HT-29 (cell line): ENCODE measurements around the gene CHN2. TPM values are rescaled to one million over a fixed set of nuclear protein-coding genes. Genes with fewer than 3 reads are reported as not detected.
A peak's percentile ranks its signal among the peaks of the same experiment; 100 is the strongest.

Experiments used
- DNase-seq: peaks from one replicate; pipeline ENCODE4 v3.0.0-alpha.2; 2015; ENCODE audit warnings: low spot score
- total RNA-seq: library from RNA; depleted of rRNA; stranded (reverse); fragments of >200 nt; shearing (Covaris generic); gene quantifications from 2 replicates; pipeline ENCODE4 v1.2.3, GENCODE V29; 2014; rRNA removed

CHN2 gene
- 4.3 and 7.2 TPM in 2 replicates for total RNA-seq

DNA sequence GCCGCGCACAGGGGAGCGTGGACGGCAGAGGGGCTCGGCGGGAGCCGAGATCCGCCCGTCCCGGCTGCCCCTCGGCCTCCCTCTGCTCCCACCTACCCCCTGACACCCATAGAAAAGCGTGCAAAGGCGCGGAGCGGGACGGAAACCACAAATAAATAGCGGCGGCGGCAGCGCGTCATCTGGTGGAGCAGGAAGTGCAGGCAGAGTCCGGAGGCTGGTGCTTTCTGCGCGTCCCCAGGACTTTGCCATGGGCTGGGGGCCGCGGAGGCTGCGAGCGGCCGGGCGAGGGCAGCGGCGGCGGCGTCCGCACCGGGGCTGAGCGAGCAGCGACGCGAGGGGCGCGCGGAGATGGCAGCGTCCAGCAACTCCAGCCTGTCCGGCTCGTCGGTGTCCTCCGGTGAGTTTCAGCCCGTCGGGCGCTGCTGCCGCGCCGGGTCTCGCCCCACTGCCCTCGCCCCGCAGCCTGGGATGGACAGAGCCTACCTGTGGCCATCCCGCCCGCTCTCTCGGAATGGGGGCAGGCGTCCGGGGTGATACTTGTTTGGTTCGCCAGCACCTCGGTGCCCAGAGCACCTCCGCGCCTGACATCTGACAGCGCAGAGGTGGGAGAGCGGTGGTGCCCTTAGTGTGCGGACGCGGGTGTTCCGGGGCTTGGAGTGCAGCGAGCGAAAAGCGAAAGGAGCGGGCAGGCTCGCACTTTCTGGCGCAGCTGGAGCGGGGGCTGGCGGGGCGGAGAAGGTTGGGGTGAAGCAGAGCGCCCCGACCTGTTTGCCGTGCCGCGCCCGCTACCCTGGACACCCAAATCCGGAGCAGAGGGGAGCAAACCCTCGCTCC is at the start of gene CHN2:
Gene CHN2 (plus strand): TSS at position 182 of the 834 bp plus-strand sequence.
- peak; percentile 60 for DNase-seq

DNA sequence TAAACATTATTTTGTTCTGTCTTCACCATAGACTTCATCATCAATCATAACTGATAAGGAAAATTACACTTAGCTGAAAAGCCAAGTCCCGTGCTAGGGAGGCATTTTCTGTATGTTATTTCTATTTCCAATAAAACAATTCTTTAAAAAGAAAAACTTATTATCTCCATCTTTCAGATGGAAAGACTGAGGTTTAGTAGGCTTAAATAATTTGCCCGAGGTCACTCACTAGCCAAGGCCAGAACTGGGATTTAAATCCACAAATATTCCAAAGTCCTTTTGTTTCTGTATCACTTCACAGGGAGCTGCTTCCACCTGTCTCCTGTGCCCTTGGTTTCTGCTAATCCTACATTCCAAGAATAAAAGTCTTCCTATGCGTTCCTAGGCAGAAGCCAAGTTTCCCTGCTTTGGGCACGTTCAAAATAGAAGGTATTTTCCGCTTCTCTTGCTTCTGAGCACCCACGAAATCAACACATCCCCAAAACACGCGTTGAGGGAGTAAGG is 49.0 kb upstream of the CHN2 start:
- DNase-seq = no peak

DNA sequence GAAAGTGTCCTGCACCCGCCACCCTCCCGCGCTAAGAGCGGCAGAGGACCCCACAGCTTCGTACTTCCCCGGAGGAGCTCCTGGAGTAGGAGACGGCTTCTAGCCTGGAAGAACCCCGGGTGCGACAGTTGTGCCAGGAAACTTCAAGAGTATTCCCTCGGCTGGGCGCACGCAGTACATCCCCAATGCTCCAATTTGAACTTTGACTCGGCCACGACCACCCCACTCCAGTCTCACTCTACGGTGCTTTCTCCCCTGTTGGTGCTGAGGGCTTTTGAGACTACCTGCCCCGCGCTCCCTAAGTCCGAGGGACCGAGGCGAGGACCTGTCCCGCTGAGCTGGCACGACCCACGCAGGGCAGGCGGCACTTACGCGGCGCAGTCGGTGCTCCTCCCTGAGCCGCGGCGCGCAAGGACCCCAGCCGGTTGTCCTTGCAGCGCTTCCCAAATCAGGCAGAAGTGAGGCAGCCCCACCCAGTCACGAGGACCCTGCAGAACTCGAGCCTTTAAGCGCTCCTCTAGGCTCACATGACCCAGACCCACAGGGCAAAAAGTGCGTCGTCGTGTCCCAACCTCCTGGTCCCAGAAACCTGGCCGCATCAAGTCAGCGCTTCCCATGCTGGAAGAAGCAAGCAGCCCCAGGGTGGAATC is 48.4 kb upstream of the CHN2 start, which contains the start of gene CPVL:
Gene CPVL (minus strand): TSS at position 481 of the 650 bp plus-strand sequence. CDS start 25,476 bp downstream, outside the sequence.
- DNase-seq = peak; percentile 21

DNA sequence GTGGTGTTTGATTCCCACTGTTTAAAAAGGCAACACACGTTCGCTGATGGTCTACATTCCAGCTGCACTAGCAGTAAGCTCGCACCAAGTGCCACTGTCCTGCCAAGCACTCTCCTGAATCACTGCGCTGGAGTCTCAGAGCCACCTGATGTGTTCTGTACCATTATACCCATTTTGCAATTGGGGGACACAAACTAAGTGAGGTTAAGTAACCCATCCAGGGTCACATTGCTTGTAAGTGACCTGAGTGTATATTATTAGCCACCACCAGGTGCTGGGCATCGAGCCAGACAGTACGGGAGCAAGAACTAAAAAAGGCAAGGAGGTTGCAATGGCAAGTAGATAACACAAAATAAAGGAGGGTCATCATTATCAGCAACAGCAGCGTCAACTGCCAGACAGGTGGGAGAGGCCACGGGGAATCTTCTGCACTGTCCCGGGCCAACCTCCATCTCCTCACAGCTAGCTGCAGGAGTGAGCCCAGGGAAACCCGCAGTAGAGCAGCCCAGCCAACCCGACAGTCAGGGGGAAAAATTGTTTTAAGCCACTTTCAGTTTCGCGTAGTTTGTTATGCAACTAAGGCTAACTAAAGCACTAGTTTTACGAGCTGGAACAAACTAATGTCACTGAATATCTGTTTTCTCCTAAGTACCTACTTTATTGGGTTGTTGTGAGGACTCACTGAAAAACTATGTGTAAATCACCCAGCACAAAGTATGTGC is 47.5 kb upstream of the CHN2 start:
- peak; percentile 30 for DNase-seq

DNA sequence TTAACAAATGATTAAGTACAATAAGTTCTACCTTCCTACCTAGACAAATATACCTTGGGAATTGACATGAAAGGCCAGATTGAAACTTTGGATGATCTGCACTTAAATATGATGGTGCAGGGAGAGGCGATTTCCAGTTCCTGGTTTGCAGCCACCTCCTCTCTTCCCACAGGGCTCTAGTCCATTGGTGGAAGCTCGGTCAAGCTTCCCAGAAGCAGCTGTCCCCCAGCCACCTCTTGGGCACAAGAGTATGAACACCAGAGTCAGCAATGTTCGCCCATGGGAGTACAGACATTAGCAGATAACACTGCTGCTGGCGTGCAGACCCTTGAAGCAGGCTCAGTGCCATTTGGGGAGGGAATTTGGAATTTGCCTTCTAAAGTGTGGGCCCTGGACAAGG is 46.8 kb upstream of the CHN2 start:
- DNase-seq = no peak

DNA sequence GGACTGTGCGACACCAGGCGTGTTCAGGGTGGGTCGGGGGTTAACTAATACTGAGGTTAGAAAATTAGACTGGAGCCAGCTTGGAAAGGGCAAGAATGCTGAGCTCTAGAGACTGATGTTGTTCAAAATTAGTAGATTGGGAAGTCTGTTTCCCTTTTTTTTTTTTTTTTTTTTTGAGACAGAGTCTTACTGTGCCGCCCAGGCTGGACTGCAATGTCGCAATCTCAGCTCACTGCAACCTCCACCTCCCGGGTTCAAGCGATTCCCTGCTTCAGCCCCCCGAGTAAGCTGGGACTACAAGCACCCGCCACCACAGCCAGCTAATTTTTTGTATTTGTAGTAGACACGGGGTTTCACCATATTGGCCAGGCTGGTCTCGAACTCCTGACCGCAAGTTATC is 45.5 kb upstream of the CHN2 start:
- DNase-seq = no peak

DNA sequence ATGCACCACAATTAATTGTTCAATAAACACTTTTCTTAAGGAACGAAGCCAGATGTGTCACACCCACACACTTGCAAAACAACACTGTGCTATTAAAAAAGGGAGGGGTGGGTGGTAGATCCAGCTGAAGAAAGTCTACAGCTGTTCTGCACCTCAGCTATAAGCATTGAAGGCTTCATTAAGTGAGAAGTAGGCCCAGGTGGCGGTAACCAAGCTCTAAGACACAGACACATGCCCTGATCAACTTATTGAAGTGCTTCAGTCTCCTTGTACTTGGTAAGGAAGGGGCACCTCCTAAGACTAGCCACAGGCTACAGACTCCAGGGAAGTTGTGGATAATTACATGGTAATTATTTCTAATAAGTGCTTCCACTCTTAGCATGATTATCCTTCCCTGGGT is 43.7 kb upstream of the CHN2 start:
- no peak for DNase-seq

DNA sequence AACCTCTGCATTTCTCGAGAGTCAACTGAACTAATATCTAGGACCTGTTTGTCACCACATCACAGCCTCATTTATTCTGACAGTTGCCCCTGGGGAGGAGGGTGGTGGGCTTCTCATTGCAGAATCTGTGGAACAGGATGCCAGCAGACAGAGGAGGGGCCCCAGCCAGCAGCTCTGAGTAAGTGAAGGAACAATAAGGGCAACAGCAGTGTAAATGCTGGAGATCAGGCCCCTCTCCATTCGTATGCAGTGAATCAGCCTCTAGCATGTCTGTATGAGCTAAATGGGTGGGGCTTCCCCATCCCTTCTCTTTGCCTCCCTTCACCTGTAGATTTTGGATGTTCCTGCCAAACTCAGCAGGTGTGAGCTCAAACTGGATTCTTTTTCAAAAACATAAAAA is 40.5 kb upstream of the CHN2 start:
- DNase-seq = no peak

DNA sequence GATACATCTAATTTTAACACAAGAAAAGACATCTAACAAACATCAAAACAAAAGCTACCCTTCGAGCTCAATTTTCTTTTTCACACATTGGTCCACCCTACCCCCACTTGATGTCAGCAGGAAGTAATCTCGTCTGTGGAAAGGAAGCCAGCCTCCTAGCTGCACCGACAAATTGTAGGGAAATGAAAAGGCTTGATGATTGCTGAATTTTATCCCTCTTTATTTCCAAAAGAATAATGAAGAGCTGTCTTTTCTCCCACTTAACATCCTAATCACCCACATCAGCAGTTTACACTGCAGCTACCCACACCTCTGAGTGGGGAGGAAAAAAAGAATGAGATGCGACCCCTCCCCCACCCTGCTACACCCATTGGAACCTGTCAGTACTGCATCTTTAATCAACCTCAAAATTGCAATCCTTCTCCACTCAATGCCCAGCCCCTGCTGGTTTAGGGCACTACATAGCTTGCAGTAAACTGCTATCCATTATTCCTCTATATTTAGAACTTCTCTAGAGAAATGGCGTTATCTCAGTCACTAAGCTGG is 37.6 kb upstream of the CHN2 start:
- DNase-seq = no peak

DNA sequence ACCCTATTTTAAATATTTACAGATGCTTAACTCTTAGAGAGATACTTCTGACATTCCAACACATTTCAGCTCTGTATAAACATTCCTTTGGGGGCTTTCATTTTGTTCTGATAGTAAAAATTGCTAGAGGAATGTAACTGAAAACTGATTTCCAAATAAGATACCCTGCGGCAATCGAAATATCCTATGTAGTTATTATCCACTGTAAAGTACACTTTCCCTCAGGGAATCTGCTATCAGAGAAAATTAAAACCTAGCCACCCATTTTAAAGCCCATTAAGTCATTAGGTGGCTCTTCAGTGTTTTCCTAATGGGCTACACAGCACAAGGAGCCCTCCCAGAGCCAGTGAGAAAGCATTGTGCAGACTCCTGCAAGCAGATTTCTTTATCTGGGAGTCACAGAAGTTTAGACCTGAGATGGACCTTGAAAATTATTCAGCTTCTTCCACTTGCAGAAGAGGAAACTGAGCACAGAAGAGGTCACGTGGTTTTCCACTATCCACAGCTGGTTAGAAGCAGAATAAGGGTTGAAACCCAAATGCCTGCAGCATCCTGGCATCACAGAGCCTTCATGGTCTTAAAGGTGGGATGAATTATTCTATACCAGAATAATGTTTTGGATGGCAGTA is 35.7 kb upstream of the CHN2 start:
- no peak for DNase-seq

DNA sequence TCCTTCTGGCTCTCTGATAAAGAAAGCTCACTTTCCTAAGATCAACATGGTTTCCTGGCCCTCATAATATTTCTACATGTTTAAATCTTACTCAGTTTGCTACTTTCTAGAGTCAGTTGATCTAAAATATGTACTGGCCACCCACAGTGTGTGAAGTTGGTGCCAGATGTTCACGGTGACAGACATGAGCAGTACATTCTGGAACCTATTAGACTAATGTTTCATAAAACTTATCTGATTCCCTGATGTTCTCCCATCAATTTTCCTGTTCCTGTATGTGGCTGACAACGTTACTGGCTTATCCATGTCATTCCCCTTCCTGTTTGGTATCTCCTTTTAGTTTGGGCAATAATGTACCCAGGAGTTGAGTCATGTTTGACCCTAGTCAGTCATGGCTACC is 34.5 kb upstream of the CHN2 start:
- DNase-seq = no peak

DNA sequence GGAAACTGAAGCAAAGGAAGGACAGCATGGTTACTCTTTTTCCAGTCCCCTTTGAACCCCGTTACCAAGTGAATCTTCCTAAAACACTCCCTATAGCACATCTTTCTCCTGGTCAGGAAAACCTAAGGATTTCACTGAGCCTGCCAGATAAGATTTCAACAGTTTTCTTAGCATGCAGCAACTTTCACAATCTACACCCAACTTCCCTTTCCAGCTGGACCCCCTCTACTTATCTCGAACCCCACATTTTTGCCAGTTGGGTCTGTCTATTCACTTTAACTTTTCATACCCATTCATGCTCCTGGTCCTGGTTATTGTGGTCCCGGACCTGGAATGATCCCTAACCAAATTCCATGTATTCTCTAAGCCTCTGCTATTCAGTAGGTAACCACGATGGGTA is 33.3 kb upstream of the CHN2 start:
- DNase-seq = no peak

DNA sequence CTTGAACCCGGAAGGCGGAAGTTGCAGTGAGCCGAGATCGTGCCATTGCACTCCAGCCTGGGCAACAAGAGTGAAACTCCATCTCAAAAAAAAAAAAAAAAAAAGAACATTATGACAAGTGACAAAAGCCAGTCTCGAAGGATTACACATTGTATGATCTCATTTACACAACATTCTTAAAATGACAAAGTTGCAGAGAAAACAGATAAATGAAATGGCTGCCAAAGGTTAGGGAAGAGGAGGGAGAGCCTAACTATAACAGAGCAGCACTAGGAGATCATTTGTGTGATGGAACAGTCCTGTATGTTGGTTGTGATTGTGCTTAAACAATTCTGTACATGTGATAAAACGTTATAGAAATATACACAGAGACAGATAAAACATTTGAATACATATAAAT is 32.0 kb upstream of the CHN2 start:
- DNase-seq = no peak

DNA sequence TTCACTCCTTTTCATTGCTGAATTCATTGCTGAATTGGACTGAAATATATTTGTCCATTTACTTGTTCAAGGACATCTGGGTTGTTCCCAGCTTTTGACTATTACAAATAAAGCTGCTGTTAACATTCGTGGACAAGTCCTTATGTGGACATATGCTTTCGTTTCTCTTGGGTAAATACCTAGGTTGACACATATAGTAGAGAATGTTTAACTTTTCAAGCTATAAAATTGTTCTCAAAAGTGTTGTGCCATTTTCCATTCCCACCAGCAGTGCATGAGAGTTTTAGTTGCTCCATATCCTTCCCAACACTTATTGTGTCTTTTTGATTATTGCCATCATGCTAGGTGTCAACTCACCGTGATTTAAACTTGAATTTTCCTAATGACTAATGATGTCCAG is 30.7 kb upstream of the CHN2 start:
- no peak for DNase-seq

DNA sequence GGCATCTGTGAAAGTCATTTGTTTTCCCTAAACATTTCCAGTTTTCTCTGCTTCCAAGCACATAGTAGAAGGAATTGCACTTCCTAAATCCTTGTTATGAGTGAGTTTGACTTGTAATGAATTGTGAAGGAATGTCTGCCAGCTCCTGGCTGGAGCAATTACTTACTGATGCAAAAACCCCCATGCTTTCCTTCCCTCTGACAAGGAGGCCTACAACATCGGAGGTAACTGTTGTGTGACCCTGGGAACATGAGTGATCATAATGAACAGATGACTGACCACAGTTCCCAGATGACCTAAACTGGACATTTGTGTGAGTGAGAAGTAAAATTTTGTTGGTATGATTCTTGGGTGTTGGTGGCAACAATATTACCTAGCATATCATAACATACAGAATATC is 26.9 kb upstream of the CHN2 start:
- no peak for DNase-seq

DNA sequence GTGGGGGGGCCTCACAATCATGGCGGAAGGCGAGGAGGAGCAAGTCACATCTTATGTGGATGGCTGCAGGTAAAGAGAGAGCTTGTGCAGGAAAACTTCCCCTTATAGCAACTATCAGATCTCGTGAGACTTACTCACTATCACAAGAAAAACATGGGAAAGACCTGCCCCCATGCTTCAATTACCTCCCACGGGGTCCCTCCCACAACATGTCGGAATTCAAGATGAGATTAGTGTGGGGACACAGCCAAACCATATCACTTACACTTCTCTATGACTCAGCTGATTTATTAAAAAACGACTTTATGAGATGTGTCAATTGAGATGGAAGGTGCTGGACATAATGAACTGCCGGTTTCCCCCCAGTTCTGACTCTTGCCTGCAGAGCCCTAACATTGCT is 23.8 kb upstream of the CHN2 start:
- no peak for DNase-seq

DNA sequence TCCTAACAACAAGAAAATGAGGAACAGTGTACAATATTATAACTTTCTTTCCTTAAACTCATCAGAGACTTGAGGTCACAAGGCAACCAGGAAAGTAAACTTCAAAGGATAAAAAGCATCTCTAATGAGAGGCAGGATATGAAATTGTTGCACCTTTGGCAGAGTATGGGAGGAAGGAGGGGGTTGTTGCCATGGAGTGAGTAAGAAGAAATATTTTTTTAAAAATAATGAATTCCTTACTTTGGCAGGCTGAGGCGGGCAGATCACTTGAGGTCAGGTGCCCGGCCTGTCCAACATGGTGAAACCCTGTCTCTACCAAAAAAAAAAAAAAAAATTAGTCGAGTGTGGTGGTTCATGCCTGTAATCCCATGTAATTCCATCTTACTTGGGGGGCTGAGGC is 21.1 kb upstream of the CHN2 start:
- no peak for DNase-seq

DNA sequence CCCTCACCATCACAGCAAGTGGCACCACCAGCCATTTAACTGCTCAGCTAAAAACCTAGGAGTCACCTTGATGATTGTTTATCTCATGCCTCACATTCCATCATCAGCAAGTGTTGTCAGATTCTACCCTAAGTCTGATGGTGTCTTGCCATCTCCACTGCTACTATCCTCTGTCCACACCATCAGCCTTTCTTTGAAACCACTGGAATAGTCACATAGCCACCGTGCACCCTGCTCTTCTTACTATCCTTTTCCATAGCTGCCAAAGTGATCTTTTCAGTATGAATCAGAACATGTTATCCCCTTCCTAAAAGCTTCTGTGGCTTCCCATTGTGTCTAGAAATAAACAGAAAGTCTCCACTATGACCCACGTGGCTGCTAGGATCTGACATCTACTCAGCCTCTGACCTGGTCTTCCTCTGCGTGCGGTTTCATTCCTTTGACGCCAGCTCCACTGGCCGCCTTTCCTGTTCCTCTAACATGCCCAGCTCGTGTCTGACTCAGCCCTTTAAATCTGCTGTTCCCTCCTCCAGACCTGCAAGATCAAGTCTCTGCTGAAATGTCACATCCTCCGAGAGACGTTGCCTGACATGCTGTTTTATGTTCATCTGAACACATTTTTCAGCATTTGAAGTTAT is 16.5 kb upstream of the CHN2 start:
- peak; percentile 66 for DNase-seq

DNA sequence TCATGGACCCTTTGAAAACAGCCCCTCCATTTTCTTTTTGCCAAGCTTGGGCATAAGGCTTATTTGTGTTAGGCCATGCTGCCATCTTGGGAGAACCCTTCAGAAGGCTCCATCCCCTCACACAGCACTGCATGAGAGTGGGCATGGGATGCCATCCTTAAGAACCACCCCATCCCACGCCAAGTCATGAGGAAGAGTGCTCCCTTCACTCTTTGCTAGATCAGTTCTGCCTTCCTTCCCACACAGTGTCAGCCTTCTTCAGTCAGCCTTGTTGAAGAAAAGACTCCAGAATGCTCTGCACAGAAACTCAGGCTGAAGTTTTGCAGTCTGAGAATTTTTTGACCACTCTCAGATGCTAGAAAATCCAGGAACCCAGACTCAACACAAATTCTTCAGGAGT is 15.5 kb upstream of the CHN2 start:
- no peak for DNase-seq

DNA sequence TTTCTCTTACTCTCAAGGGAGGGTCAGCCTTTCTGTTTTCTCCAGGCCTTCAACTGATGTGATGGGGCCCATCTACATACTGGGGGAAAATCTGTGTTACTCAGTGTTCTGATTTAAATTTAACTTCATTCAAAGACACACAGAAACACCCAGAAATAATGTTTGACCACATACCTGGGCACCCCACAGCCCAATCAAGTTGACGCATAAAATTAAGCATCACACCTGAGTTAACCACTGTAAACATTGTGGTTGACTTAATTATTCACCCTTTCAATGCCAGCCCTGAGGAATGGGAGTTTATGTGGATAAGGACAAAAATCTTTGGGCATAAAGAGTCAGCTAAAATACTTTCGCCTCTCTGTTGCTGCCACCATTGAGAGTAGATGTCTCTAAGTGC is 10.0 kb upstream of the CHN2 start:
- DNase-seq = no peak

DNA sequence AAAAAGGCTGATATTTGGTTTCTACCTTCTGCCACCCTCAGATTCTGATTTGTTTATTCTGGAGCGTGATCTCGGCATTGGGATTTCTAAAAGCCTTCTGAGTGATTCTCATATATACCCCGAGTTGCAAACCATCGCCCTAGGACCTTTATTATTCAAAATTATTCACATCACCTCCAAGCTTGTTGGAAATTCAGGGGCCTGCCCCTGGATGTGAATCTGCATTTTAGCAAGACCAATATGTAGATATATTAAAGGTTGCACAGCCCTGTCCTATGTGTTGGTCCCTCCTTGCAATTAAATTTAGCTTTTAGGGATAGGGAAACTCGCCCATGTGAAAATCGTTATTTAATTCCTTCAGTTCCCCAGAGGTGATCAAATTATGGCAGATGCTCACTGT is 9.0 kb upstream of the CHN2 start:
- DNase-seq = no peak
